B cell (primary cell): ENCODE measurements around the gene RANBP10.
"Not testable (repeated sequence)": the region's sequence is repeated elsewhere in the genome, so short reads cannot be mapped to it uniquely, and the experiment has no call there.

Experiments
- EZH2 ChIP-seq: IDR thresholded peaks from 2 replicates; pipeline ENCODE4 v1.6.1; 2012; ENCODE audit warnings: borderline replicate concordance, low read depth, mild to moderate bottlenecking, moderate library complexity, low read length; ENCODE audit not compliant: insufficient read depth, poor library complexity, severe bottlenecking
- TF ChIP-seq, protein P1 (sequence below): fragments of 200-600 bp; IDR thresholded peaks from one replicate; pipeline ENCODE4 v1.8.0; 2022; ENCODE audit warnings: antibody characterized with exemption, mild to moderate bottlenecking

- TF ChIP-seq, protein P1, sequence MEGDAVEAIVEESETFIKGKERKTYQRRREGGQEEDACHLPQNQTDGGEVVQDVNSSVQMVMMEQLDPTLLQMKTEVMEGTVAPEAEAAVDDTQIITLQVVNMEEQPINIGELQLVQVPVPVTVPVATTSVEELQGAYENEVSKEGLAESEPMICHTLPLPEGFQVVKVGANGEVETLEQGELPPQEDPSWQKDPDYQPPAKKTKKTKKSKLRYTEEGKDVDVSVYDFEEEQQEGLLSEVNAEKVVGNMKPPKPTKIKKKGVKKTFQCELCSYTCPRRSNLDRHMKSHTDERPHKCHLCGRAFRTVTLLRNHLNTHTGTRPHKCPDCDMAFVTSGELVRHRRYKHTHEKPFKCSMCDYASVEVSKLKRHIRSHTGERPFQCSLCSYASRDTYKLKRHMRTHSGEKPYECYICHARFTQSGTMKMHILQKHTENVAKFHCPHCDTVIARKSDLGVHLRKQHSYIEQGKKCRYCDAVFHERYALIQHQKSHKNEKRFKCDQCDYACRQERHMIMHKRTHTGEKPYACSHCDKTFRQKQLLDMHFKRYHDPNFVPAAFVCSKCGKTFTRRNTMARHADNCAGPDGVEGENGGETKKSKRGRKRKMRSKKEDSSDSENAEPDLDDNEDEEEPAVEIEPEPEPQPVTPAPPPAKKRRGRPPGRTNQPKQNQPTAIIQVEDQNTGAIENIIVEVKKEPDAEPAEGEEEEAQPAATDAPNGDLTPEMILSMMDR = not testable (repeated sequence)
- not testable (repeated sequence) for TF ChIP-seq EZH2
Measured at GRCh38 chr16:67693517-67694285, 112.7 kb downstream of the RANBP10 start.
